ENCODE results near the gene GSTA3. TPM values are rescaled to one million over a fixed set of nuclear protein-coding genes. Genes with fewer than 3 reads are reported as not detected.

GSTA3 gene
- total and polyA plus RNA-seq, 2 of the 13 experiments (the other 11 are each of a cell fraction or from before 2014, with no cell fraction given): not detected

GRCh38 chr6:52922161-52922560 is 12.7 kb upstream of the GSTA3 start (continued):
- TF ChIP-seq ZBTB40 (IDR thresholded peaks at IDR 0.05) (no peak), ZBTB40 (CRISPR knock-in tag; IDR thresholded peaks at IDR 0.05) (no peak), SKI (IDR thresholded peaks at IDR 0.05; ENCODE audit: partially characterized antibody) (no peak), ZNF432 (CRISPR knock-in tag; IDR thresholded peaks at IDR 0.05; ENCODE audit: borderline replicate concordance) (no peak), THAP8 (CRISPR knock-in tag; IDR thresholded peaks at IDR 0.05; ENCODE audit: borderline replicate concordance) (no peak), ZNF7 (CRISPR knock-in tag; IDR thresholded peaks at IDR 0.05) (no peak), ZNF326 (CRISPR knock-in tag; IDR thresholded peaks at IDR 0.05; ENCODE audit: borderline replicate concordance) (no peak)

All from HepG2 (cell line).